ENCODE results near the gene NAGPA.

Gene NAGPA

DNA sequence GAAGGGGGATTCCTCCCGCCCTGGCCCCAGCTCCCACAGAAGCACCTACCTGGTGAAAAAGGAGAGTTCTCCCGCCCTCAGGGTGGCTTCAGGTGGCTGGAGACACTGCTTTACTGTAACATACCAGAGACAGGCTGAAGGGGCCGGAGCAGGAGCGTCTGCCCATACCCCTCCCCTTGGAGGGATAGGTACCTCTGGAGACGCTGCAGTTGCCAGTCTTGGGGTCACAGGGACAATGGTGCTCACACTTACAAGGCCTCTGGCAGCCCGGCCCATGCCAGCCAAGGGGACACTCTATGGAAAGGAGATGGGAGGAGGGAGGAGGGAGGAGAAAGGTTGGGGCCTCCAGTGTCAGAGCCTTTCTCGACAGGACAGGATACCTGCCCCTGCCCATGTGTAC is 6.6 kb downstream of the NAGPA start:
- no peak for DNase-seq

GRCh38 chr16:5026664-5027063 is 7.1 kb downstream of the NAGPA start:
- DNase-seq, result no peak

GRCh38 chr16:5025171-5025632 is 8.5 kb downstream of the NAGPA start:
- DNase-seq, result no peak

GRCh38 chr16:5024632-5025031 is 9.1 kb downstream of the NAGPA start:
- DNase-seq, result peak; percentile 20

DNA sequence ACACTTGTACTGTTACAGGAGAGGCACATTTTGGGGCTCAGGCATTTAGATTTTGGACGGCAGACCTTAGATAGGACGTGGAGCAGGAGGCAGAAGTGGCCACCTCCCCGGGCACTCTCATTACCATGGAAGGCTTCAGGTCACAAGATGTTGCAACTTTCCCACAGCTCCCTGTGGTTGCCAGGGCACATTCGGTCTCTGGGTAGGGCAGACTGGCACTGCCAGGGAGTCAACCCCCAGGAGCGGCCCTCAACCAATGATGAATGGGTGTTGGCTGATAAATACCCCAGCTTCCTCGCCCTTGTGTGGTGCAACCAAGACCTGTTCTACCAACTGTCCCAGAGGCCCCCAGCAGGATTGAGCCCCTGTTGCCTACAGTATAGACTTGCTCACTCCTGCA is 11.2 kb downstream of the NAGPA start:
- DNase-seq, result no peak

GRCh38 chr16:5020551-5020950 is 13.2 kb downstream of the NAGPA start:
- DNase-seq, result no peak

DNA sequence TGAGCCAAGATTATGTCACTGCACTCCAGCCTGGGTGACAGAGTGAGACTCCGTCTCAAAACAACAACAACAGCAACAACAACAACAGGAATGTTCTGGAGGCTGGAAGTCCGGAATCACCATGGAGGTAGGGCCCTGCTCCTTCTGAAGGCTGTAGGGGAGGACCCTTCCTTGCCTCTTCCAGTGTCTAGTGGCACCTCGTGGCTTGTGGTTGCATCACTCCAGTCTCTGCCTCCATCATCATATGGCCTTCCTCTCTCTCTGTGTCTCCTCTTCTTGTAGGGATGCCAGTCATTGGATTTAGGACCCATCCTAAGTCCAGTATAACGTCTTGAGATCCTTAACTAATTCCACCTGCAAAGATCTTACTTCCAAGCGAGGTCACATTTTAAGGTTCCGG is 14.0 kb downstream of the NAGPA start:
- DNase-seq, result no peak

DNA sequence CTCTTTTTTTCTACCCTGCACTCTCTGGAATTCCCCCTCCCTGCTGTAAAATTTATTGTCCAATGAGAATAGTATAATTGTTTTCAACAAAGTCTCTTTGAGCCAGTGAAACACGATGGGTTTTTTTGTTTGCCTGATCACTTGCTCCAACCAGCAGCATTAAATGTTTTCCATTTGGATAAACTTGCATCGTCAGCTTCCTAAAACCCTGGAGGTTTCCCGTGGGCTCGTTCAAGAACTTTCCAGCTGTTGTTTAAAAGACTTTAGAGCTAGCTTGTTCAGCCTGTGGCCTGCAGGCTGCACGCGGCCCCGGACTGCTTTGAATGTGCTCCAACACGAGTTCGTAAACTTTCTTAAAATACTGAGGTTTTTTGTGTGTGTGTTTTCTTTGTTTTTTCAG is 14.9 kb downstream of the NAGPA start:
- DNase-seq, result no peak

- DNase-seq, result no peak
These were observed 16.1 kb downstream of the NAGPA start for GRCh38 chr16:5017678-5017969.

GRCh38 chr16:5016967-5017677 is 16.6 kb downstream of the NAGPA start:
- DNase-seq, result no peak

- no peak for DNase-seq
These were observed 17.8 kb downstream of the NAGPA start for GRCh38 chr16:5015887-5016286.

- no peak for DNase-seq
These were observed 18.4 kb downstream of the NAGPA start for GRCh38 chr16:5015351-5015750.

GRCh38 chr16:5012887-5013286 is 20.8 kb downstream of the NAGPA start:
- no peak for DNase-seq

GRCh38 chr16:5011637-5012036 is 22.1 kb downstream of the NAGPA start:
- DNase-seq, result no peak

- DNase-seq, result no peak
These were observed 23.0 kb downstream of the NAGPA start for GRCh38 chr16:5010576-5011329.

GRCh38 chr16:5008311-5008731 is 25.4 kb downstream of the NAGPA start:
- DNase-seq, result no peak

DNA sequence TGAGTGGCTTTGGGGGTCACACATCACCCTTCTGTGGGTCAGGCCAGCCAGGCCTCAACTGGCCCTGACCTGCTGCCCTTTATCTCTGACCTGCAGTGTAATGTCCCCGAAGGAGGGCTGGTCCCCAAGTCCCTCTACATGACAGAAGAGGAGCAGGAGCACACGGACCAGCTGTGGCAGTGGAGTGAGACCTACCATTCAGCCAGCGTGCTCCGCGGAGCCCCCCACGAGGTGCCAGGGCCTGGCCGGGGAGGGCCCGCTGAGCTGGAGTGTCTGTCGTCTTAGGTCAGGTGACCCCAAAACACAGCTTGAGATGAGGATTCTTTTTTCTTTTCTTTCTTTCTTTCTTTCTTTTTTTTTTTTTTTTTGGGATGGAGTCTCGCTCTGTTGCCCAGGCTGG is 26.5 kb downstream of the NAGPA start:
- no peak for DNase-seq

DNA sequence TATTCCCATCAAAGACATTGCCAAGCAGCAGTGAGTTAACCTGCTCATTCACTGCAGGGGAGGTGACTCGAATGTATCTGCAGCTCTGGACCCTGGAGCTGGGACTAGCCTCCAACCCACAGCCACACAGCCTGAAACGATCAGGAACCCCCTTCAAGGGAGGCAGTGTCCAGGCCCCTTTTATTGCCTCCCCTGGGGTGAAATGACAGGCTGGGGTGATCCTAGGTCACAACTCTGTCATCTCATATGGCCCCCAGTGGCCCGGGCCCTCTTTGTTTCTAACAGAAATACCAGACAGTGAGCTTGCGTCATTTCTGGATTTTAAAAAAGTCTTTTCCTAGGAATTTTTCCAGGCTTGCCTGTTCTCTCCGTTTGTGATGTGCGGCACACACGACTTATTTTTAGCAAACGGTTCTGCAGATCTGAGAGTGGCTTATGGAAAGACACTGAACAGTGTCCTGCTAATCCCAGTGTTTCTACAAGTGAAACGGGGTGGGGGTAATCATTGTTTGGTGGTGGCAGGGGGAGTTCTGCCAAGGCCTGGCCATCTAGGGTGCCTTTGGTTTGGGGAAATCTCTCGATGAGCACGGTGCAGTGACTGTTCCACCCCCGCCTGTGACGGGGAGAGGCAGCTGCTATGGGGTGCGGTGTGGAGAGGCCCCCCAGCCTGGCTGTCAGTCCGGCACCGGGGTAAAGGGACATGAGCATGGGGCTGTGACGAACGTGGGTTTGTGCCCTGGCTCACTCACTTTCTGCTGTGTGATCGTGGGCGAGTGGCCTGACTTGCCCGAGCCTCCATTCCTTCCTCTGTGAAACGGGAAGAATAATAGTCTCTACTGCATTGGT is 27.2 kb downstream of the NAGPA start:
- DNase-seq, result no peak

- DNase-seq, result no peak
These were observed 27.8 kb downstream of the NAGPA start for GRCh38 chr16:5005916-5006315.

GRCh38 chr16:5004311-5004710 is 29.4 kb downstream of the NAGPA start:
- DNase-seq, result no peak

- DNase-seq, result no peak
These were observed 29.9 kb downstream of the NAGPA start for GRCh38 chr16:5003828-5004227.

- DNase-seq, result no peak
These were observed 30.5 kb downstream of the NAGPA start for GRCh38 chr16:5003211-5003610.

DNA sequence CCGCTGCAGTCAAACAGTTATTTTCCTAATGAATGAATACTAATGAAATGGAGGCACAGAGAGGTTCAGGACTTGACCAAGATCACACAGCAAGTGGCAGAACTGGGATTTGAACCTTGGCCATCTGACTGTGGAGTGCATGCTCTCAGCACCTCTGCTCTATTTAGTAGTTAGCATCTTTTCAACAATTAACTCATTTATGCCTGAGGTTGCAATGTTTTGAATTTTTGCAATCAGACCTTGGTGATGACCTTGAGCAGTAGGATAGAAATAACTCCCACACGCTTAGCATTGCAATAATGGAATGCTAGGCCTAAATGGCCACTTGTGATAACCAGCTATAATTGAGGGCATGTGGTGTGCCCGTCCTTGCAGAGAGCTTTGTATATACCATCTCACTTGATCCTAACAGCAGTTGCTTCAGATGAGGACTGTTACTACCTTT is 31.0 kb downstream of the NAGPA start:
- no peak for DNase-seq

DNA sequence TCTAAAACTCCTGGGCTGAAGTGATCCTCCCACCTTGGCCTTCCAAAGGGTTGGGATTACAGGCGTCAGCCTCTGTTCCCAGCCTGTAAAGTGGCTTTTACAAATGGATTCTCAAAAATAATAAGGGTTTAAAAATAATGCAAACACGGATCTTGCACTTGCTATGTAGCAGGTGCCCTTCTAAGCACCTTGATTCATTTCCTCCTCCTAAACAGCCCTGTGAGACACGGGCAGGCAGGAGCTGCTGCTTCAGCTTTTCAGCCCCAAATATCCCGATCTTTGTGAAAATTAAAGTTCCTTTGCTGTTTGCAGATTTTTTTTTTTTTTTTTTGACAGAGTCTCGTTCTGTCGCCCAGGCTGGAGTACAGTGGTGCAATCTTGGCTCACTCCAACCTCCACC is 31.7 kb downstream of the NAGPA start:
- DNase-seq, result no peak
